GM23338 (cell line): ENCODE data around the gene ARHGEF17. TPM values are rescaled to one million over a fixed set of nuclear protein-coding genes. Genes with fewer than 3 reads are reported as not detected.

Source experiments
- ATAC-seq: fragments of 200-7000 bp; cut with Tn5 transposase; 3 replicates; pipeline ENCODE4 v1.9.1; 2020
- DNase-seq: peaks from one replicate; pipeline ENCODE4 v3.0.0-alpha.2; 2015; ENCODE audit warnings: low spot score
- H2AFZ ChIP-seq: fragments of 200-600 bp; sonication (generic); 2 replicates; pipeline ENCODE4 v1.8.0; 2016; ENCODE audit warnings: antibody characterized with exemption, mild to moderate bottlenecking, moderate library complexity
- H3F3A ChIP-seq: fragments of 200-600 bp; sonication (generic); replicated peaks from 2 replicates; pipeline ENCODE4 v1.8.0; 2017; ENCODE audit warnings: antibody characterized with exemption, mixed run types, low read depth
- H3K27ac ChIP-seq: fragments of 200-600 bp; sonication (generic); 2 replicates; pipeline ENCODE4 v1.6.1; 2016; ENCODE audit warnings: low read depth
- H3K27me3 ChIP-seq: fragments of 200-600 bp; sonication (generic); 2 replicates; pipeline ENCODE4 v1.8.0; 2016; ENCODE audit warnings: mild to moderate bottlenecking, mixed run types, moderate library complexity; ENCODE audit not compliant: insufficient read depth
- H3K36me3 ChIP-seq: fragments of 200-600 bp; sonication (generic); 2 replicates; pipeline ENCODE4 v1.8.0; 2016; ENCODE audit warnings: mild to moderate bottlenecking; ENCODE audit not compliant: insufficient read depth
- H3K4me1 ChIP-seq: fragments of 200-600 bp; sonication (generic); 2 replicates; pipeline ENCODE4 v1.8.0; 2016; ENCODE audit warnings: mild to moderate bottlenecking, moderate library complexity; ENCODE audit not compliant: insufficient read depth
- H3K4me2 ChIP-seq: fragments of 200-600 bp; sonication (generic); 2 replicates; pipeline ENCODE4 v1.7.1; 2017; ENCODE audit warnings: mixed run types
- H3K4me3 ChIP-seq: fragments of 200-600 bp; sonication (generic); 2 replicates; pipeline ENCODE4 v1.6.1; 2016; ENCODE audit warnings: mixed run types
- H3K79me2 ChIP-seq: fragments of 200-600 bp; sonication (generic); replicated peaks from 2 replicates; pipeline ENCODE4 v1.8.0; 2017; ENCODE audit warnings: mild to moderate bottlenecking; ENCODE audit not compliant: insufficient read depth
- H3K9me2 ChIP-seq: fragments of 200-600 bp; sonication (generic); 2 replicates; pipeline ENCODE4 v1.8.0; 2017; ENCODE audit not compliant: insufficient read depth
- H4K20me1 ChIP-seq: fragments of 200-600 bp; sonication (generic); replicated peaks from 2 replicates; pipeline ENCODE4 v1.8.0; 2017; ENCODE audit warnings: mild to moderate bottlenecking; ENCODE audit not compliant: insufficient read depth
- H3K27ac Mint-ChIP-seq: 2 replicates; pipeline ENCODE4 v1.8.0; 2020; ENCODE audit warnings: inconsistent platforms, mild to moderate bottlenecking, moderate library complexity, mixed read lengths
- H3K27me3 Mint-ChIP-seq: 3 replicates; pipeline ENCODE4 v1.8.0; 2022; ENCODE audit warnings: low read depth, mild to moderate bottlenecking, moderate library complexity, mixed read lengths, inconsistent platforms; ENCODE audit not compliant: insufficient read depth, poor library complexity
- H3K36me3 Mint-ChIP-seq: 3 replicates; pipeline ENCODE4 v1.8.0; 2021; ENCODE audit warnings: low read depth, mild to moderate bottlenecking, inconsistent platforms, moderate library complexity, mixed read lengths
- H3K4me1 Mint-ChIP-seq: 3 replicates; pipeline ENCODE4 v1.8.0; 2020; ENCODE audit warnings: mild to moderate bottlenecking, inconsistent platforms, mixed read lengths
- H3K4me3 Mint-ChIP-seq: 3 replicates; pipeline ENCODE4 v1.8.0; 2021; ENCODE audit warnings: moderate library complexity, mild to moderate bottlenecking, inconsistent platforms, mixed read lengths
- H3K9me3 Mint-ChIP-seq: 3 replicates; pipeline ENCODE4 v1.8.0; 2020; ENCODE audit warnings: moderate library complexity, mild to moderate bottlenecking, inconsistent platforms, mixed read lengths
- CREB1 ChIP-seq: fragments of 250-450 bp; sonication (Bioruptor Pico); IDR thresholded peaks from 2 replicates; pipeline ENCODE4 v1.5.0; 2020; ENCODE audit warnings: low read depth, mild to moderate bottlenecking, moderate library complexity
- ETS1 ChIP-seq: IDR thresholded peaks from 2 replicates; pipeline ENCODE4 v1.6.1; 2016; ENCODE audit warnings: antibody characterized with exemption
- EZH2 ChIP-seq: fragments of 200-600 bp; sonication (generic); IDR thresholded peaks from one replicate; pipeline ENCODE4 v1.8.0; 2017; ENCODE audit warnings: antibody characterized with exemption, mild to moderate bottlenecking, low read depth; ENCODE audit not compliant: unreplicated experiment
- EZH2phosphoT487 ChIP-seq: fragments of 200-600 bp; sonication (generic); IDR thresholded peaks from one replicate; pipeline ENCODE4 v1.8.1; 2018; ENCODE audit warnings: antibody characterized with exemption; ENCODE audit not compliant: unreplicated experiment
- JUNB ChIP-seq: IDR thresholded peaks from one replicate; pipeline ENCODE4 v1.6.1; 2016; ENCODE audit warnings: antibody characterized with exemption; ENCODE audit not compliant: unreplicated experiment
- NANOG ChIP-seq: IDR thresholded peaks from 2 replicates; pipeline ENCODE4 v1.6.1; 2016; ENCODE audit warnings: antibody characterized with exemption, borderline replicate concordance
- POLR2AphosphoS5 ChIP-seq: IDR thresholded peaks from 2 replicates; pipeline ENCODE4 v1.6.1; 2016; ENCODE audit warnings: antibody characterized with exemption, low read depth
- STAT1 ChIP-seq: IDR thresholded peaks from one replicate; pipeline ENCODE4 v1.6.1; 2016; ENCODE audit warnings: antibody characterized with exemption; ENCODE audit not compliant: unreplicated experiment
- ZNF114 ChIP-seq: fragments of 250-450 bp; sonication (Bioruptor Pico); IDR thresholded peaks from 2 replicates; pipeline ENCODE4 v1.5.0; 2020; ENCODE audit warnings: mild to moderate bottlenecking, moderate library complexity
- ZNF331 ChIP-seq: fragments of 250-450 bp; sonication (Bioruptor Pico); IDR thresholded peaks from 2 replicates; pipeline ENCODE4 v1.5.0; 2020; ENCODE audit warnings: low read depth, mild to moderate bottlenecking, moderate library complexity
- ZNF462 ChIP-seq: fragments of 250-450 bp; sonication (Bioruptor Pico); IDR thresholded peaks from 2 replicates; pipeline ENCODE4 v1.5.0; 2020; ENCODE audit warnings: mild to moderate bottlenecking, moderate library complexity
- polyA plus RNA-seq: library from polyadenylated mRNA; unstranded; fragments of >200 nt; fragmentation: Nextera tagmentation; extraction: Ambion mirVana; gene quantifications from 2 replicates; pipeline ENCODE4 v1.2.1, GENCODE V29; 2016
- total RNA-seq: library from RNA; depleted of rRNA; stranded (reverse); fragments of >200 nt; shearing (Covaris generic); gene quantifications from 2 replicates; pipeline ENCODE4 v1.2.3, GENCODE V29; 2014
- TF ChIP-seq, protein P1 (sequence below): IDR thresholded peaks from one replicate; pipeline ENCODE4 v1.6.1; 2018; ENCODE audit warnings: antibody characterized with exemption; ENCODE audit not compliant: unreplicated experiment
- TF ChIP-seq, protein P2 (sequence below), 2 experiments: fragments of 200-600 bp in 1 of 2; sonication (generic) in 1 of 2; conservative IDR thresholded peaks; 2 replicates each; pipeline versions ENCODE4 v1.5.1 to v1.6.1; 2016 to 2017; ENCODE audit warnings: antibody characterized with exemption in 2 of 2, low read depth in 2 of 2, mild to moderate bottlenecking in 2 of 2, moderate library complexity in 1 of 2

Gene ARHGEF17
- total and polyA plus RNA-seq, 2 experiments from 2014 or later: 2.9 to 15.0 TPM

DNA sequence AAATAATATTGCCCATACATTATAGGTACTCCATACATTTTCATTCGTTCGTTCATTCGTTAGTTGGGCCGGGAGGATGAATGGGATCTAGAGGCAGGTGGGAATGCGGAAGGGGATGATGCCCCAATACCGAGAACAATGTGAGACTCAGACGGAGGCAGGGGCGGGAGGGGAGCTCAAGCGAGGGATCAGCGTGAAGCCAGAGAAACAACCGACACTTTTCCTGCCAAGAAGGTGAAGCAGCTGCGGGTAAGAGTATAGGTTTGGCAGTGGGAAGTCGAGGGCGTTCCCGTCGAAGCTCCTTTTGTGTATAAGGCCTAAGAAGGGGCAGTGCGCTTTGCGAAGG is 1.1 kb upstream of the ARHGEF17 start:
- H3K36me3 Mint-ChIP-seq: no peaks in the 10 kb centered on the region; the same call in 2 of the 3 replicates
- Histone ChIP-seq H3K79me2 (0 out of 2 replicates have a peak, but pooled peaks cover 5% of the 10 kb centered on the region), H3K9me2 (no peaks in the 10 kb centered on the region), H3K36me3 (no peaks in the 10 kb centered on the region), H4K20me1 (peaks cover 18% of the 10 kb centered on the region), H2AFZ (peak overlapping the region; percentile 38; the same call in 1 of the 2 replicates), H3K4me1 (peaks cover 7% of the 10 kb centered on the region), H3K27ac (no peak overlapping the region), H3K4me3 (peak overlapping the region; percentile 89), H3K4me2 (peak overlapping the region; percentile 74), H3F3A (no peaks in the 10 kb centered on the region), H3K27me3 (peaks cover 26% of the 10 kb centered on the region)
- no peak for DNase-seq
- peak; percentile 1 for ATAC-seq
- H3K9me3 Mint-ChIP-seq: no peaks in the 10 kb centered on the region
- TF ChIP-seq ZNF462: no peak
- no peak for TF ChIP-seq ZNF114
- TF ChIP-seq NANOG: no peak
- TF ChIP-seq EZH2phosphoT487: no peak
- TF ChIP-seq EZH2: no peak
- no peak for TF ChIP-seq STAT1
- no peak for TF ChIP-seq POLR2AphosphoS5
- TF ChIP-seq ZNF331 (CRISPR knock-in tag): no peak
- TF ChIP-seq, protein P1, sequence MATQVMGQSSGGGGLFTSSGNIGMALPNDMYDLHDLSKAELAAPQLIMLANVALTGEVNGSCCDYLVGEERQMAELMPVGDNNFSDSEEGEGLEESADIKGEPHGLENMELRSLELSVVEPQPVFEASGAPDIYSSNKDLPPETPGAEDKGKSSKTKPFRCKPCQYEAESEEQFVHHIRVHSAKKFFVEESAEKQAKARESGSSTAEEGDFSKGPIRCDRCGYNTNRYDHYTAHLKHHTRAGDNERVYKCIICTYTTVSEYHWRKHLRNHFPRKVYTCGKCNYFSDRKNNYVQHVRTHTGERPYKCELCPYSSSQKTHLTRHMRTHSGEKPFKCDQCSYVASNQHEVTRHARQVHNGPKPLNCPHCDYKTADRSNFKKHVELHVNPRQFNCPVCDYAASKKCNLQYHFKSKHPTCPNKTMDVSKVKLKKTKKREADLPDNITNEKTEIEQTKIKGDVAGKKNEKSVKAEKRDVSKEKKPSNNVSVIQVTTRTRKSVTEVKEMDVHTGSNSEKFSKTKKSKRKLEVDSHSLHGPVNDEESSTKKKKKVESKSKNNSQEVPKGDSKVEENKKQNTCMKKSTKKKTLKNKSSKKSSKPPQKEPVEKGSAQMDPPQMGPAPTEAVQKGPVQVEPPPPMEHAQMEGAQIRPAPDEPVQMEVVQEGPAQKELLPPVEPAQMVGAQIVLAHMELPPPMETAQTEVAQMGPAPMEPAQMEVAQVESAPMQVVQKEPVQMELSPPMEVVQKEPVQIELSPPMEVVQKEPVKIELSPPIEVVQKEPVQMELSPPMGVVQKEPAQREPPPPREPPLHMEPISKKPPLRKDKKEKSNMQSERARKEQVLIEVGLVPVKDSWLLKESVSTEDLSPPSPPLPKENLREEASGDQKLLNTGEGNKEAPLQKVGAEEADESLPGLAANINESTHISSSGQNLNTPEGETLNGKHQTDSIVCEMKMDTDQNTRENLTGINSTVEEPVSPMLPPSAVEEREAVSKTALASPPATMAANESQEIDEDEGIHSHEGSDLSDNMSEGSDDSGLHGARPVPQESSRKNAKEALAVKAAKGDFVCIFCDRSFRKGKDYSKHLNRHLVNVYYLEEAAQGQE: no peak
- TF ChIP-seq, protein P2, sequence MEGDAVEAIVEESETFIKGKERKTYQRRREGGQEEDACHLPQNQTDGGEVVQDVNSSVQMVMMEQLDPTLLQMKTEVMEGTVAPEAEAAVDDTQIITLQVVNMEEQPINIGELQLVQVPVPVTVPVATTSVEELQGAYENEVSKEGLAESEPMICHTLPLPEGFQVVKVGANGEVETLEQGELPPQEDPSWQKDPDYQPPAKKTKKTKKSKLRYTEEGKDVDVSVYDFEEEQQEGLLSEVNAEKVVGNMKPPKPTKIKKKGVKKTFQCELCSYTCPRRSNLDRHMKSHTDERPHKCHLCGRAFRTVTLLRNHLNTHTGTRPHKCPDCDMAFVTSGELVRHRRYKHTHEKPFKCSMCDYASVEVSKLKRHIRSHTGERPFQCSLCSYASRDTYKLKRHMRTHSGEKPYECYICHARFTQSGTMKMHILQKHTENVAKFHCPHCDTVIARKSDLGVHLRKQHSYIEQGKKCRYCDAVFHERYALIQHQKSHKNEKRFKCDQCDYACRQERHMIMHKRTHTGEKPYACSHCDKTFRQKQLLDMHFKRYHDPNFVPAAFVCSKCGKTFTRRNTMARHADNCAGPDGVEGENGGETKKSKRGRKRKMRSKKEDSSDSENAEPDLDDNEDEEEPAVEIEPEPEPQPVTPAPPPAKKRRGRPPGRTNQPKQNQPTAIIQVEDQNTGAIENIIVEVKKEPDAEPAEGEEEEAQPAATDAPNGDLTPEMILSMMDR (conservative IDR thresholded peaks at IDR 0.05; ENCODE audit: low read depth in 2 of 2): no peak
- no peak for TF ChIP-seq ETS1
- TF ChIP-seq CREB1 (CRISPR knock-in tag): no peak
- no peak for TF ChIP-seq JUNB
- peak overlapping the region; percentile 80; the same call in 1 of the 2 replicates for H3K27ac Mint-ChIP-seq
- peak overlapping the region; percentile 69 for H3K4me3 Mint-ChIP-seq
- H3K4me1 Mint-ChIP-seq: peaks cover 14% of the 10 kb centered on the region
- peaks cover 32% of the 10 kb centered on the region for H3K27me3 Mint-ChIP-seq
